Subcutaneous adipose tissue (tissue), 4 donors: ENCODE data around the gene NAB2. TPM values are rescaled to one million over a fixed set of nuclear protein-coding genes. Genes with fewer than 3 reads are reported as not detected.

Experiments used
- CTCF ChIP-seq: fragments of 450-650 bp; IDR thresholded peaks from one replicate; pipeline ENCODE4 v1.5.1; 2016; ENCODE audit warnings: low read depth, mild to moderate bottlenecking, control low read depth, antibody characterized with exemption, moderate library complexity
- total RNA-seq, 4 donors: library from RNA; depleted of rRNA; stranded (reverse); fragments of >200 nt; gene quantifications; one replicate each; pipeline ENCODE4 v1.1.0, GENCODE V29; 2016

NAB2 gene
- total RNA-seq, 4 donors from 2014 or later, result 4.9 to 19.7 (median 13.7) TPM

GRCh38 chr12:57126061-57126460, 37.1 kb downstream of the NAB2 start:
- no peak for TF ChIP-seq CTCF

GRCh38 chr12:57126561-57126960, 37.6 kb downstream of the NAB2 start:
- TF ChIP-seq CTCF, result no peak

- no peak for TF ChIP-seq CTCF
These were observed 38.3 kb downstream of the NAB2 start for GRCh38 chr12:57127101-57127725.

GRCh38 chr12:57127726-57128518, 39.0 kb downstream of the NAB2 start, which contains the start of gene LRP1:
LRP1 (plus strand) TSS chr12:57128483; CDS start chr12:57128965, 482 bp downstream.
- TF ChIP-seq CTCF, result no peak

- no peak for TF ChIP-seq CTCF
These were observed 39.8 kb downstream of the NAB2 start for GRCh38 chr12:57128519-57129247.

- no peak for TF ChIP-seq CTCF
These were observed 40.5 kb downstream of the NAB2 start for GRCh38 chr12:57129321-57129842.

- TF ChIP-seq CTCF, result no peak
These were observed 41.0 kb downstream of the NAB2 start for GRCh38 chr12:57129889-57130288.
